Testis (tissue), 3 donors: ENCODE results near the gene KBTBD4. TPM values are rescaled to one million over a fixed set of nuclear protein-coding genes. Genes with fewer than 3 reads are reported as not detected.
"Not testable (repeated sequence)": the region's sequence is repeated elsewhere in the genome, so short reads cannot be mapped to it uniquely, and the experiment has no call there.

Source experiments
- DNase-seq: peaks from one replicate; pipeline ENCODE4 v3.0.0-alpha.2; 2019
- H3K27ac ChIP-seq, 2 donors: fragments of 200-600 bp; sonication (generic); one replicate each; pipeline ENCODE4 v1.5.1; 2019
- H3K27me3 ChIP-seq: fragments of 200-600 bp; sonication (generic); one replicate; pipeline ENCODE4 v1.5.1; 2019
- H3K36me3 ChIP-seq: fragments of 200-600 bp; sonication (generic); one replicate; pipeline ENCODE4 v1.5.1; 2017; ENCODE audit warnings: low read depth; ENCODE audit errors: missing control alignments
- H3K4me1 ChIP-seq: fragments of 200-600 bp; sonication (generic); one replicate; pipeline ENCODE4 v1.5.1; 2019
- H3K4me3 ChIP-seq, 2 donors: fragments of 200-600 bp; sonication (generic); one replicate each; pipeline ENCODE4 v1.5.1; 2017 to 2019
- H3K9me3 ChIP-seq: fragments of 200-600 bp; sonication (generic); one replicate; pipeline ENCODE4 v1.5.1; 2017
- POLR2A ChIP-seq: fragments of 450-650 bp; IDR thresholded peaks from one replicate; pipeline ENCODE4 v1.6.1; 2017; ENCODE audit warnings: antibody characterized with exemption, mild to moderate bottlenecking, moderate library complexity
- WGBS, 2 donors: methylation state at CpG; one replicate each; pipeline ENCODE4 v1.1.5; 2018; 5-methylcytosine and 5-hydroxymethylcytosine counted together
- intact Hi-C: fragments of 100-400 bp; cut with DNase I; formaldehyde crosslinking; loops from one replicate; pipeline ENCODE4 v1.15.1; 2023; ENCODE audit warnings: low total_unique reads
- polyA plus RNA-seq: library from polyadenylated mRNA; stranded (reverse); fragments of 350-450 nt; fragmentation: Illumina TruSeq; extraction: RNeasy Lipid Tissue Mini Kit (QIAGEN cat#74804); gene quantifications from one replicate; pipeline ENCODE4 v1.2.3, GENCODE V29; 2014; ENCODE audit warnings: low read depth, low replicate concordance; ENCODE audit not compliant: insufficient read depth
- total RNA-seq, 2 donors: library from RNA; depleted of rRNA; stranded (reverse); fragments of >200 nt; gene quantifications; one replicate each; pipeline ENCODE4 v1.2.3, GENCODE V29; 2016
- TF ChIP-seq, protein P1 (sequence below), 3 experiments: fragments of 450-650 bp in 2 of 3; fragments of 200-600 bp in 1 of 3; sonication (generic) in 1 of 3; IDR thresholded peaks; one replicate each; pipeline ENCODE4 v1.5.1; 2016 to 2019; ENCODE audit warnings: antibody characterized with exemption in 3 of 3, mild to moderate bottlenecking in 2 of 3, moderate library complexity in 1 of 3

KBTBD4 gene
- total and polyA plus RNA-seq, 3 donors from 2014 or later = 27.8 to 35.9 (median 35.5) TPM

GRCh38 chr11:47560426-47560825 is 18.3 kb downstream of the KBTBD4 start:
- no peak overlapping the region for H3K4me3 ChIP-seq
- no peaks in the 10 kb centered on the region for H3K9me3 ChIP-seq
- no peaks in the 10 kb centered on the region for H3K36me3 ChIP-seq
- no peak overlapping the region for H3K27ac ChIP-seq
- intact Hi-C loops = no loop called here
- H3K4me1 ChIP-seq = peaks cover 4% of the 10 kb centered on the region
- DNase-seq = no peak
- TF ChIP-seq, protein P1, sequence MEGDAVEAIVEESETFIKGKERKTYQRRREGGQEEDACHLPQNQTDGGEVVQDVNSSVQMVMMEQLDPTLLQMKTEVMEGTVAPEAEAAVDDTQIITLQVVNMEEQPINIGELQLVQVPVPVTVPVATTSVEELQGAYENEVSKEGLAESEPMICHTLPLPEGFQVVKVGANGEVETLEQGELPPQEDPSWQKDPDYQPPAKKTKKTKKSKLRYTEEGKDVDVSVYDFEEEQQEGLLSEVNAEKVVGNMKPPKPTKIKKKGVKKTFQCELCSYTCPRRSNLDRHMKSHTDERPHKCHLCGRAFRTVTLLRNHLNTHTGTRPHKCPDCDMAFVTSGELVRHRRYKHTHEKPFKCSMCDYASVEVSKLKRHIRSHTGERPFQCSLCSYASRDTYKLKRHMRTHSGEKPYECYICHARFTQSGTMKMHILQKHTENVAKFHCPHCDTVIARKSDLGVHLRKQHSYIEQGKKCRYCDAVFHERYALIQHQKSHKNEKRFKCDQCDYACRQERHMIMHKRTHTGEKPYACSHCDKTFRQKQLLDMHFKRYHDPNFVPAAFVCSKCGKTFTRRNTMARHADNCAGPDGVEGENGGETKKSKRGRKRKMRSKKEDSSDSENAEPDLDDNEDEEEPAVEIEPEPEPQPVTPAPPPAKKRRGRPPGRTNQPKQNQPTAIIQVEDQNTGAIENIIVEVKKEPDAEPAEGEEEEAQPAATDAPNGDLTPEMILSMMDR (IDR thresholded peaks at IDR 0.05) = no peak
- TF ChIP-seq POLR2A = no peak
- H3K27me3 ChIP-seq = no peaks in the 10 kb centered on the region
- WGBS, 2 donors = 87 to 92% methylated on average over 2 of the region's 2 CpGs

DNA sequence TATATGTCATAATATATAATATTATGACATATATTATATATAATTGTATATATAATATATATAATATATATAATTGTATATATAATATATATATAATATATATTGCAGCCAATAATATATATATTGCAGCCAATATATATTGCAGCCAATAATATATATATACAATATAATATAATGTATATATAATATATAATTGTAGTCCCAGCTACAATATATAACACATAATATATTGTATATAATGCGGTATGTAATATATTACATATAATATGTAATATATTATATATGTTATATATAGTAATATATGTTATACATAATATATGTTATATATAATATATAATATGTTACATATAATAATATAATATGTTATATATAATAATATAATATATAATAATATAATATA is 20.1 kb downstream of the KBTBD4 start:
- TF ChIP-seq, protein P1 (IDR thresholded peaks at IDR 0.05) = no peak
- TF ChIP-seq POLR2A = no peak
- DNase-seq = no peak
- H3K4me3 ChIP-seq = no peak overlapping the region
- H3K4me1 ChIP-seq = no peaks in the 10 kb centered on the region
- intact Hi-C loops = no loop called here
- H3K9me3 ChIP-seq = no peaks in the 10 kb centered on the region
- no peaks in the 10 kb centered on the region for H3K36me3 ChIP-seq
- H3K27me3 ChIP-seq = no peaks in the 10 kb centered on the region
- no peak overlapping the region for H3K27ac ChIP-seq
- 88 to 100% methylated on average over 1 of the region's 1 CpG for WGBS, 2 donors

- H3K27me3 ChIP-seq, H3K4me3 ChIP-seq, H3K36me3 ChIP-seq, DNase-seq, intact Hi-C loops, H3K4me1 ChIP-seq, H3K27ac ChIP-seq, H3K9me3 ChIP-seq: not testable (repeated sequence)
- WGBS, 2 donors = 50 to 74% methylated on average over 12 of the region's 12 CpGs
Measured at GRCh38 chr11:47557004-47557403, 21.8 kb downstream of the KBTBD4 start.

DNA sequence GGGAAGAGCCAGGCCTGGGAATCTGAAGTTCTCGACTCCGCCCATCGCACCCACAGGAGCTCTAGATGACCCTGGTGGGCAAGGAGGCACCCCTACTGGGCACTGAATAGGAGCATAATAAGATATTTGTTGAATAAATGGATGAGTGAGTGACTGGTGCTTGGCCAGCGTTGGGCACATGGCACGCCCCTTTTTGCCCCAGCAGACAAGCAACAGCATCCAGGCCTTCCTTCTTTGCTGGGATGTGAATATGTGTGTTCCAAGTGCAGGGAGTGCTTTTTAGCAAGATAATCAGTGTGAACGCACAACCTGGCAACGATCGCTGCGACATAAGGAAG is 25.4 kb downstream of the KBTBD4 start:
- 4 to 6% methylated on average over 6 to 9 of the region's 9 CpGs for WGBS, 2 donors
- Histone ChIP-seq H3K4me1 (peaks cover 16% of the 10 kb centered on the region), H3K27ac (peak overlapping the region; percentile 91 to 95), H3K27me3 (no peaks in the 10 kb centered on the region), H3K36me3 (no peaks in the 10 kb centered on the region), H3K9me3 (no peaks in the 10 kb centered on the region), H3K4me3 (peak overlapping the region; percentile 90 to 92)
- intact Hi-C loops = no loop called here
- TF ChIP-seq POLR2A = no peak
- TF ChIP-seq, protein P1 (IDR thresholded peaks at IDR 0.05) = no peak
- DNase-seq = no peak

- intact Hi-C loops = no loop called here
- Histone ChIP-seq H3K9me3 (no peaks in the 10 kb centered on the region), H3K4me1 (peaks cover 16% of the 10 kb centered on the region), H3K27me3 (no peaks in the 10 kb centered on the region), H3K4me3 (peak within 1 kb of the TSS; percentile 90 to 92), H3K27ac (peak within 1 kb of the TSS; percentile 91 to 95), H3K36me3 (no peaks in the 10 kb centered on the region)
- peak; percentile 95 for DNase-seq
- 0 to 1% methylated on average over 10 to 78 of the region's 89 CpGs for WGBS, 2 donors
- TF ChIP-seq, protein P1 (IDR thresholded peaks at IDR 0.05) = peak; percentile 87 to 97 (median 89)
- no peak for TF ChIP-seq POLR2A
Measured at GRCh38 chr11:47552566-47553405, 26.0 kb downstream of the KBTBD4 start, which contains the start of gene CELF1. CELF1 (minus strand) TSS chr11:47553132; CDS start chr11:47499523, 53,609 bp downstream.
